ENCODE data around the gene BRD7. TPM values are rescaled to one million over a fixed set of nuclear protein-coding genes. Genes with fewer than 3 reads are reported as not detected.

BRD7 gene
- total RNA-seq (2013; cell fraction: nucleolus; rRNA removed), result 36.9 and 40.9 TPM in 2 replicates
- total RNA-seq (2014; rRNA removed), result 54.3 and 56.3 TPM in 2 replicates
- total RNA-seq (2014; rRNA removed; fragmentation: Illumina TruSeq; extraction: Trizol), result 74.5 and 74.7 TPM in 2 replicates
- total RNA-seq (2021), result 65.2 and 67.4 TPM in 2 replicates
- 23.7 TPM for polyA plus RNA-seq (2011; ENCODE audit: low read depth)
- polyA plus RNA-seq (2011; rRNA removed), result 64.4 and 85.4 TPM in 2 replicates
- 22.9 and 27.6 TPM in 2 replicates for polyA plus RNA-seq (2011; cell fraction: cytosol; rRNA removed)
- 26.8 and 33.9 TPM in 2 replicates for polyA plus RNA-seq (2011; cell fraction: nucleus; rRNA removed)
- polyA plus RNA-seq (2012), result 27.2 and 43.0 TPM in 2 replicates
- 74.6 and 113 TPM in 2 replicates for polyA plus RNA-seq (2014; fragmentation: Illumina TruSeq; extraction: Trizol)
- polyA plus RNA-seq (2014; fragmentation: Nextera tagmentation; extraction: Ambion mirVana), result 10 to 100 TPM; 16.9 to 36.5 TPM
- polyA plus RNA-seq (2014; rRNA removed), result 44.4 and 47.8 TPM in 2 replicates
- 10 to 100 TPM; 18.9 to 47.6 TPM for polyA plus RNA-seq (2016; fragmentation: Nextera tagmentation; extraction: Ambion mirVana)
- polyA minus RNA-seq (2011; rRNA and poly(A)+ RNA removed), result 34.6 and 42.2 TPM in 2 replicates
- 16.4 and 19.0 TPM in 2 replicates for polyA minus RNA-seq (2011; cell fraction: cytosol; rRNA and poly(A)+ RNA removed)
- polyA minus RNA-seq (2011; cell fraction: nucleus; rRNA and poly(A)+ RNA removed), result 19.5 and 29.7 TPM in 2 replicates
- Bru-seq, nascent RNA, result percentile 87 among the genes with signal in this experiment
- BruChase-seq, experiment 1, labeled RNA remaining after a 6-hour chase, result percentile 81 among the genes with signal in this experiment
- percentile 81 among the genes with signal in this experiment for BruChase-seq, experiment 2, labeled RNA remaining after a 2-hour chase
- long read RNA-seq, experiment 1, full-length matches to known transcripts, result 7 of 16 reads
- long read RNA-seq, experiment 1, partial matches to known transcripts, result 8 of 16 reads
- long read RNA-seq, experiment 1, other reads (novel, unspliced or antisense), result 1 of 16 reads
- long read RNA-seq, experiment 2, full-length matches to known transcripts, result 8 of 32 reads
- long read RNA-seq, experiment 2, partial matches to known transcripts, result 20 of 32 reads
- long read RNA-seq, experiment 2, other reads (novel, unspliced or antisense), result 4 of 32 reads

- peak; percentile 31 for FAIRE-seq
- under 1% methylated on average over 76 of the region's 109 CpGs for WGBS (ENCODE audit: insufficient coverage, insufficient replicate concordance, low lambda C conversion rate, missing lambda C conversion rate)
- H3K4me1 ChIP-seq (ENCODE audit: control insufficient read depth, insufficient read depth, low read length), result no peaks in the 10 kb centered on the region; the same call in 1 of the 2 replicates
- TF ChIP-seq NR2C1 (IDR thresholded peaks at IDR 0.05), result 0 out of 2 replicates have a peak, but pooled peaks have one; percentile 16
- no peak for TF ChIP-seq PAX8 (IDR thresholded peaks at IDR 0.05)
- TF ChIP-seq NKRF (conservative IDR thresholded peaks at IDR 0.05), result peak; percentile 38; the same call in 1 of the 2 replicates
- no peak for TF ChIP-seq EZH2 (IDR thresholded peaks at IDR 0.05; ENCODE audit: borderline replicate concordance, control insufficient read depth, low read depth, low read length)
- TF ChIP-seq MLLT1 (IDR thresholded peaks at IDR 0.05), result no peak
- no peak for TF ChIP-seq SP1 (IDR thresholded peaks at IDR 0.05; ENCODE audit: low read depth, low read length)
- TF ChIP-seq ZZZ3 (IDR thresholded peaks at IDR 0.05; ENCODE audit: control insufficient read depth, insufficient read length, low read depth), result no peak
- no peak for TF ChIP-seq NBN (IDR thresholded peaks at IDR 0.05)
- no peak for TF ChIP-seq NFXL1 (IDR thresholded peaks at IDR 0.05; ENCODE audit: borderline replicate concordance)
- no peak for TF ChIP-seq ASH2L (IDR thresholded peaks at IDR 0.05; ENCODE audit: borderline replicate concordance, low read depth)
- TF ChIP-seq ESRRA (IDR thresholded peaks at IDR 0.05; ENCODE audit: low read length), result no peak
These were observed at the start of gene BRD7 for GRCh38 chr16:50368410-50369132. BRD7 (minus strand) TSS chr16:50368988; CDS start chr16:50368774, 214 bp downstream.

More at GRCh38 chr16:50368410-50369132, at the start of gene BRD7:
- no peaks in the 10 kb centered on the region for H4K20me1 ChIP-seq (ENCODE audit: control insufficient read depth, insufficient read depth)
- ATAC-seq (peak; percentile 82), DNase-seq (ENCODE audit: low read depth, low spot score) (no peak)
- ChIA-PET SMC1A (ENCODE audit: uncharacterized antibody, unreplicated experiment) (interaction anchor here (1.3 to 1.9 kb wide), 4 partner anchors 9 to 298 kb away, joined by 4 to 11 read pairs (median 5); no protein-coding TSS in a partner anchor), RAD21 (ENCODE audit: unreplicated experiment) (interaction anchor here (0.6 to 2.9 kb wide), 7 partner anchors 13 to 431 kb away, joined by 3 to 12 read pairs (median 3); partner anchors contain the start of gene CNEP1R1), CTCF (interaction anchor here (0.7 to 8.4 kb wide), 12 partner anchors 10 to 378 kb away, joined by 3 to 127 read pairs (median 4); partner anchors contain the start of gene CNEP1R1), POLR2A (no interaction called here)
- H3K9ac ChIP-seq (ENCODE audit: control insufficient read depth, insufficient read depth, low read length), result peak within 1 kb of the TSS; percentile 78
- no peaks in the 10 kb centered on the region; the same call in 2 of the 3 replicates for H3K9me3 ChIP-seq (replicated peaks; ENCODE audit: control insufficient read depth, insufficient read depth, low read length)
- peaks cover 40% of the 10 kb centered on the region for H3K79me2 ChIP-seq (ENCODE audit: control insufficient read depth, insufficient read depth, low read length)
- intact Hi-C loops (cut with micrococcal nuclease; ENCODE audit: unreplicated experiment) (loop anchor here (2.0 to 10.0 kb wide), 4 partner anchors 301 to 439 kb away; partner anchors contain the start of genes CNEP1R1 and HEATR3), in situ Hi-C loops (cut with MboI) (loop anchor here (5.0 kb wide), 1 partner anchor 439 kb away; no protein-coding TSS in a partner anchor)
- H3K36me3 ChIP-seq (ENCODE audit: control insufficient read depth in 2 of 2, insufficient read depth in 2 of 2, low read length in 1 of 2), result peaks cover 2 to 11% of the 10 kb centered on the region in 2 experiments; a peak in 3 of 4 replicates
- peak within 1 kb of the TSS; percentile 99 for H2AFZ ChIP-seq (ENCODE audit: control insufficient read depth, low read depth, low read length)
- no peaks in the 10 kb centered on the region for H3K27me3 ChIP-seq (replicated peaks in 1 of 2; ENCODE audit: control insufficient read depth in 2 of 2, insufficient read depth in 2 of 2, low read length in 1 of 2)
- H3K4me3 ChIP-seq, result peak within 1 kb of the TSS; percentile 91
- H3K27ac ChIP-seq (ENCODE audit: control insufficient read depth, insufficient read depth), result peak within 1 kb of the TSS; percentile 54
- H3K4me2 ChIP-seq (ENCODE audit: control insufficient read depth, insufficient read depth), result peak within 1 kb of the TSS; percentile 77
- BruUV-seq (replicated peaks), result no TSS peak

Data from GM12878 (cell line).